ENCODE measurements around the gene PPP2R3B.
"Not testable (repeated sequence)": the region's sequence is repeated elsewhere in the genome, so short reads cannot be mapped to it uniquely, and the experiment has no call there.

PPP2R3B gene, protein sequence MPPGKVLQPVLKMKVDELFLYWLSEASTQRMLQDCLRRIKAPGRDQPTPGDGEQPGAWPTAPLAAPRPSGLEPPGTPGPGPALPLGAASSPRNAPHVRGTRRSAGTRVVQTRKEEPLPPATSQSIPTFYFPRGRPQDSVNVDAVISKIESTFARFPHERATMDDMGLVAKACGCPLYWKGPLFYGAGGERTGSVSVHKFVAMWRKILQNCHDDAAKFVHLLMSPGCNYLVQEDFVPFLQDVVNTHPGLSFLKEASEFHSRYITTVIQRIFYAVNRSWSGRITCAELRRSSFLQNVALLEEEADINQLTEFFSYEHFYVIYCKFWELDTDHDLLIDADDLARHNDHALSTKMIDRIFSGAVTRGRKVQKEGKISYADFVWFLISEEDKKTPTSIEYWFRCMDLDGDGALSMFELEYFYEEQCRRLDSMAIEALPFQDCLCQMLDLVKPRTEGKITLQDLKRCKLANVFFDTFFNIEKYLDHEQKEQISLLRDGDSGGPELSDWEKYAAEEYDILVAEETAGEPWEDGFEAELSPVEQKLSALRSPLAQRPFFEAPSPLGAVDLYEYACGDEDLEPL

DNA sequence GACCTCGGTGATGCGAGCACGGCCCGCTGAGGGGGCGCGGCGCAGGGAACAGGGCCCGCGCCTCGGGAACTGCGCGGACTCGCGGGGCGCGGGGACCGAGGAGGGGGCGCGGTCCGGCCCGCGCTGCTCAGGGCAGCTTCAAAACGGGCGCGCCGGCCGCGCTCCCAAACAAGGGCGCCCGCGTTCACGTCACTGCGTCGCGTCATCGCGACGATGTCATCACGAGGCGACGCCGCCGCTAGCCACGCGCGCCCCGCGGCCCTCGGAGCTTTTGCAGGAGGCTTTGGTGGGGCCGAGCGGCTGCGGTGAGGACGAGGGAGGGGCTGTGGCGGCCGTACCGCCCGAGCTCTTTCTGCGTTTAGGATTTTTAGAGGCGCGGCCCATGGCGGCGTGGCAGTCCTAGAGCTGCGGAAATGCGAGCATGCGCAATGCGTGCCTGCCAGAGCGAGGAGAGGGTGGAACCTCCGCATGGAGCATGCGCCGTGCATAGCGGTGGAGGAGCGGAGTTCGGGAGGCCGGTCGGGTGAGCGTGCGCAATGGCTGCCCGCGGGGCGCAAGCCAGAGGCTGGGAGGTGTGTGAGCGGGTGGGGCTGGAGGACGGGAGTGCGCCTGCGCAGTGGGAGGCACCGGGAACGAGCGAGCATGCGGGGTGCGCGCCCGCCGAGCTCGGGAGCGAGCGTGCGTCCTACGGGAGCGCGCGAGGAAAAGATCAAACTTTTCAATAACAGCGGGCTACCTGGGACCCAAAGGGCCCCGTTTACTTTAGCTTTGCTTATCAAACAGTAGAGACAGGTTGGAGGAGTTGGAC, at the start of gene PPP2R3B:
Gene PPP2R3B, minus strand, starts transcription at position 140 of the 808 bp plus-strand sequence. CDS start 216 bp downstream, outside the sequence.
- DNase-seq: no peak

DNA sequence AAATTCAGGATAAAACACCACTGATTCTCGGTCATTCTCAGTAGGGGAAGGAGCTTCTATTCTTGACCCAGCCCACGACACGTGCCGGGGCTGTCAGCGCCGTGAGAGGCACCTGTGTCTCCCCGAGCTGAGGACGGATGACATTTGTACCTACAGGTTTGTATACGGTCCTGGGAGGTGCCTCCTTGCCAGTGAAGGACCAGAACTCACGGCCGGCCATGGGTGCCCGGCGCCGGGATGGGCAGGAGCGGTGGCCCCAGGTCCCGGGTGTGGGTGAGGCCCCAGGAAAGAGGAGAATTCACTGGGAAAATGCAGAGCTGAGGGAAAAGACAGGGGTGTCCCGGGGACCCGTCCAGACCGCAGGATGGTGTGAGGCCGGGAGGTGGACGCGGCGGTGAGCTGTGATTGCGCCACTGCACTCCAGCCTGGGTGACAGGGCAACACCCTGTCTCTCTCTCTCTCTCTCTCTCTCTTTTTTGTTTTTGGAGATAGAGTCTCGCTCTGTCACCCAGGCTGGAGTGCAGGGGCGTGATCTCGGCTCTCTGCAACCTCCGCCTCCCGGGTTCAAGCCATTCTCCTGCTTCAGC, 48.9 kb upstream of the PPP2R3B start:
- no peak for DNase-seq

DNA sequence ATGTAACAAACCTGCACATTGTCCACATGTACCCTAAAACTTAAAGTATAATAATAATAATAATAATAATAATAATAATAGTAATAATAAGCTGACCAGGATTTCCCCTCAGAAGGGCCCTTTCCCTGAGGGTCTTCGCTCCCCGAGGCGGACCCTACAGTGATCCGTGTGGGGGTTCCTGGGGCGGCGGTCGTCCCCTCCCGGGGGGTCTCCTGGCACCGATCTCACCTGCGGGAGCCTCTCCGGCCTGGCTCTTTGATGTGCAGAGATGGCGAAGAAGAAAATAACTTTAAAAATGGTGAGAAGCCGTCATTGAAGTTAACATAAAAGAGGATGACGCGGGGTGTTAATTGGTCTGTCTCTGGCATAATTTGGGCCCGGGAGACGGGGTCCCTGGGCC, 48.2 kb upstream of the PPP2R3B start:
- DNase-seq: no peak

DNA sequence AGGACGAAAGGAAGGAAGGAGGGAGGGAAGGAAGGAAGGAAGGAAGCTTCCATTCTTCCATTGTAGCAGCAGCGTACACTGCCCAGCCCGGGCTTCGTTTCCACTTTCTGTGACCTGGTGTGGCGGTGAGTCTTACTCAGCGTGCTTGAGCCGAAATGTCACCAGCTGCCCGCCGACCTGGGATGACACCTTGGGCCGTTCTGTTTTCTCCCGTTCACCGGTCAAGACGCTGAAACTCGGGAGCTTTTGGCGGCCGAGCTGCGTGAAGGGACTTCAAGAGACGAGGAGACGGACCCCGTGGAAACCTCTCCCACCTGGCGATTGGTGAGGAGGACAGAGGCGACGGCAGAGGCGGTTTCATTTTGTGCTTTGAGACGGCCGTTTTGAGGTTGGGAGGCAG, 47.1 kb upstream of the PPP2R3B start:
- DNase-seq: no peak

DNA sequence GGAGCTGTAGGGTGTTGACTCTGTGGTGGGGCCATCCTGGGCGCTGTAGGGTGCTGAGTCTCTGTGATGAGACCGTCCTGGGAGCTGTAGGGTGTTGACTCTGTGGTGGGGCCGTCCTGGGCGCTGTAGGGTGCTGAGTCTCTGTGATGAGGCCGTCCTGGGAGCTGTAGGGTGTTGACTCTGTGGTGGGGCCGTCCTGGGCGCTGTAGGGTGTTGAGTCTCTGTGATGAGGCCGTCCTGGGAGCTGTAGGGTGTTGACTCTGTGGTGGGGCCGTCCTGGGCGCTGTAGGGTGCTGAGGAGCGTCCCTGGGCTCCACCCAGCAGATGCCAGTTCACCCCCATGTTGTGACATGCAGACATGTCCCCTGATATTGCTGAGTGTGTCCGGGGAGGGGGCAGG, 46.0 kb upstream of the PPP2R3B start:
- DNase-seq: not testable (repeated sequence)

DNA sequence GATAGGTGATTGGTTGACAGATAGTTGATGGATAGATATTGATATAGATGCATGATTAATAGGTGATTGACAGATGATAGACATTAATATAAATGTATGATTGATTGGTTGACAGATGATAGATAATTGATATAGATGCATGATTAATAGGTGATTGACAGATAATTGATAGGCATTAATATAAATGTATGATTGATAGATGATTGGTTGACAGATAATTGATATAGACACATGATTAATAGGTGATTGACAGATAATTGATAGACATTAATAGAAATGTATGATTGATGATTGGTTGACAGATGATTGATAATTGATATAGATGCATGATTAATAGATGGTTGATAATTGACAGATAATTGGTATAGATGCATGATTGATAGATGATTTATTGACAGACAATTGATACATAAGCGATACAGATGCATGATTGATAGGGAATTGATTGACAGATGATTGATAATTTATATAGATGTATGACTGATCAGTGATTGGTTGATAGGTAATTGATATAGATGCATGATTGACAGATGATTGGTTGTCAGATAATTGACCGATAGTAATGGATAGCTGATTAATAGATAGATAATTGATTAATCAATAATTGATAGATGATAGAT, 44.9 kb upstream of the PPP2R3B start:
- DNase-seq: no peak

DNA sequence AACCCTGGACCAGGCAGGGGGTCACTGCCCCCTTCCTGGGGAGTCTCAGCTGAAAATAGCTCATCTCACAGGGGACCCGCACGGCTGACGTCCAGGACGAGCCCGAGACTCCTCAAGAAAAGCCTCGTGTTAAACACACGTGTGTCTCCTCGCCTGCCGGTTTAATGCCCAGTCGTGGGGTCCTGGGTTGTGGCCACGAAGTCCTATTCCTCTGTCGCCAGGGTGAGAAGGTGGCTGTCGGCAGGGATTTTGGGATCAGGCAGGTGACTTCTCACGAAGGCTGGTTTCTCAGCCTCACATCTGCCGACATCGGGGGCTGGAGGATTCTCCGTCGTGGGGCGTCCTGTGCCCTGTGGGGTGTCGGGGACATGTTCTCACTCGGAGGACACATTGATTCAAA, 44.3 kb upstream of the PPP2R3B start:
- no peak for DNase-seq

DNA sequence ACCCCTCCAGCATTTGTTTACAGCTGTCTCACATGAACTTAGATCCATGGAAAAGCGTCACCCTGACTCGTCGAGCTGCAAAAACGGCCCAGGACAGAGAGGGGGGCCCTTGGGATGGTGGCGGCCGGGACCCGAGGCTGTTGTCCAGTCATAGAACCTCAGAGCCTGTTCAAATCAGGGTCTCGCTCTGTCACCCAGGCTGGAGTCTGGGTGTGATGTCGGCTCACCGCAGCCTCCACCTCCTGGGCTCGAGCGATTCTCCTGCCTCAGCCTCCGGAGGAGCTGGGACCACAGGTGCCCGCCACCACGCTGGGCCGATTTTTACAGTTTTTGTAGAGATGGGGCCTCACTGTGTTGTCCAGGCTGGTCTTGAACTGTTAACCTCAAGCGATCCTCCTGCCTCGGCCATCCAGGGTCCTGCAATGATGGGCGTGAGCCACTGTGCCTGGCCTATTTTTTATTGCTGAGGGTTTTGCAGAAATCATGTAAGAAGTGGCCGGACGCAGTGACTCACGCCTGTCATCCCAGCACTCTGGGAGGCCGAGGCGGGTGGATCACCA, 42.6 kb upstream of the PPP2R3B start:
- no peak for DNase-seq

DNA sequence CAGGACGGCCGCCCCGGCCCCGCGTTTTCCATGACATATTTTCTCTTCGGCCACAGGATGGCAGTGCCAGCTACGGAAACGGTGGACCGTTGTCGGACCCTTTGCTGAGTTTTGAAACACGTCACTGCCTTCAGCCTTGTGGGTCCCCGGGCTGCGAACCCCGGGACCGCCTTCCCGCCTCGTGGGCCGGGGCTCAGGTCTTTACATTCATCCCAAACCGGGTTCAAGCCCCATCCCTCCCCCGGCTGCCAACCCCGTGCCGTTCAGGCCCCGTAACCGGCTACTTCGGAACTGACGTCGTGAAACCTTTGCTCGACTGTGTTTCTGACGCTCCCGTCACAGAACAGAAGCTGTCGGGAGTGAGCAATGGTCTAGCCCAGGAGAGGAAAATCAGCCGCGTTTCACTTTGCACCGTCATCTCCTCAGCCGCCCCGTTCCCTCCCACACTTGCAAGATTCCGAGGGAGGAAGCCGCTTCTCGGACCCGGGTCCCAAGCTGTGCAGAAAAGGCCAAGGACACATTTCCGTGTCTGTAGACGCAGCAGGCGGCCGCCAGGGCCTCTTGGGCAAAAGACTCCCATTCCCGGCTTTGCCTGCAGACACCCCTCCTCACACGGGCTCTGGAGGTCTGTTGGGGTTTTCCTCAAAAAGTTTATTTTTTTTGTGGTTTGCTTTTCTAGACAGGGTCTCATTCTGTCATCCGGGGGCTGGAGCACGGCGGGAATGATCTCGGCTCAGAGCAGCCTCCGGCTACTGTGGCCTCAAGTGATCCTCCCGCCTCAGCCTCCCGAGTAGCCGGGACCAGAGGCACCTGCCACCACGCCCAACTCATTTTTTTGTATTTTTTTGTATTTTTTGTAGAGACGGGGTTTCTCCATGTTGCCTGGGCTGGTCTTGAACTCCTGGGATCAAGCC, 41.4 kb upstream of the PPP2R3B start:
- DNase-seq: no peak

DNA sequence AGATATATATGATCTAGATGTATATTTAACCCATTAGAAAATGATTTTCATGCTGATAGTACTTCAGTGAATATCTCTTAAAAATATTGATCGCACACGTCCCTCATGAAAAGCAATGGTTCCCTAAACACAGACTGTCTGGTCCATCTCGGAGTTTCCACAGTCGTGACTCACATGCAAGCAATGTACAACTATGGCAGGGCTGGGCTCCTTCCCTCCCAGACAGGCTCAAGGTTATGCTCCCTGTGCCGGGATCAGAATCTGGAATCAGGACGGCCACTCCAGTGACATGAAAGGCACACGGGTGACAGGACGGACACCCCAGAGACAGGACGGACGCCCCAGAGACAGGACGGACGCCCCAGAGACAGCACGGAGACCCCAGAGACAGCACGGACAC, 40.2 kb upstream of the PPP2R3B start:
- DNase-seq: no peak

DNA sequence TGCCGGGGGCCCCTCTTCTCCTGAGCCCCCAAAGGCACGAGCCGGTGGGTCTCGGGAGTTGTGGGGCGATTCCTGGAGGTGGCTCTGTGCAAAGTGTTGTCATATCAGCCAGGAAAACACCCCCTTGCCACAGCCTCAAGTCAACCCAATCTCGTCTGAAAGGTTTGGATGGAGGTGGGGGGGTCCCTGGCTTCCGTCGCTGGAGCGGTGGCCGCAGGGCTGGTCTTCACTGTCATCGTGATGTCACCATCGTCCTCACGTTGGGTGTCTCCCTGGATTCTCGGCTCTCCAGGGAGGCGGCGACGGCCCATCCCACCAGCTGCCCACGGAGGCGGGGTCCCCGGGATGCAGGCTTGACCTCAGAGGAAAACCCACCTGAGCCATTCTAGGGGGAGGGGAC, 38.3 kb upstream of the PPP2R3B start:
- no peak for DNase-seq

DNA sequence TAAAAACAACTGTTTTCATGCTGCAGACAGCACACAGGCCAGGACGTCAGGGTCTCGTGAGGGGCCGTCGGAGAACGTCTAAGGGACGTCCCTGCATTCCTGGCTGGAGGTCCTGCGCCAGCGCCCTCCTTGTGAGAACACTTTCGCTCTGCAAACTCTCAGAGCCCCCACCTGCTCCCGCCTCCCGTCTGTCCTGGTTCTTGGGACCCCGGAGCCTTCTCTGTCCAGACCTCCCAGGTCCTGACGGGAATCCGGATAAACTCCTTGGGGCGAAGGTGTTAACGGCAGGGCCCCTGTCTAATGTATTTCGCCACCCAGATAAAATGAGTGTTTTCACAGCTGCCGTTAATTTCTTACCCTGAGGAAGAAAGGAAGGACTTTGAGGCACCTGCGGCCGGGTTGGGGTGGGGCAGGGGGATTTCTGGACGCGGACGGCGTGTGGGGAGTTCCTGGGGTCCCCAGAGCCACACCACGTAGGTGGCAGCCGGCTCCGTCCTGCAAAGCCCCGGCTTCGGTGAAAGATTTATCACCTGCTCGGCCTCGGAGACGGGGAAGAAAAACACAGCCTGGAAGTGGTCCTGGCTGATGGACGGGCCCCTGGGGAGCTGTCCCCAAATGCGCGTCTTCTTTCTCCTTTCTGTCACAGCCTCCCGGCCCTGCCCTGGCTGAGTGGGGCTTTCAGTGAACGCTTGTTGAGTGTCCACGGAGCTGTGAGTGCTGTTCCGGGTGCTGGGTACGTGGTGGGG, 35.1 kb upstream of the PPP2R3B start:
- DNase-seq: no peak

DNA sequence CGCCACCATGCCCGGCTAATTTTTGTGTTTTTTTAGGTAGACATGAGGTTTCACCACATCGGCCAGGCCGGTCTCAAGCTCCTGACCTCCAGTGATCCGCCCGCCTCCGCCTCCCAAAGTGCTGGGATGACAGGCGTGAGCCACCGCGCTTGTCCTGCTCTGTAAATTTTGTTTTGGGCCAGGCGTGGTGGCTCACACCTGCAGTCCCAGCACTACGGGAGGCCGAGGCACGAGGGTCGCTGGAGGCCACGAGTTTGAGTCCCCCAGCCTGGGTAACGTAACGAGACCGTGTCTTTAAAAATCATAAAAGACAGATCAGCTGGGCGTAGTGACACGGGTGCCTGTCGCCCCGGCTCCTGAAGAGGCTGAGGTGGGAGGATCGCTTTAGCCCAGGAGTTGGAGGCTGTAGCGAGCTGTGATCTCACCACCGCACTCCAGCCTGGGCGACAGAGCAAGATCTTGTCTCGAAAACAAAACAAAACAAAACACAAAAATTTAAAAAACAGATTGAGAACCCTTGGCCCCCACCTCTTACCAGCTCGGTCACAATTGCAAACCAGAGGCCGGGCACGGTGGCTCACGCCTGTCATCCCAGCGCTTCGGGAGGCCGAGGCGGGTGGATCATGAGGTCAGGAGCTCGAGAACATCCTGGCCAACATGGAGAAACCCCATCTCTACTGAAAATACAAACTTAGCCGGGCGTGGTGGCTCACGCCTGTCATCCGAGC, 34.0 kb upstream of the PPP2R3B start:
- DNase-seq: no peak

DNA sequence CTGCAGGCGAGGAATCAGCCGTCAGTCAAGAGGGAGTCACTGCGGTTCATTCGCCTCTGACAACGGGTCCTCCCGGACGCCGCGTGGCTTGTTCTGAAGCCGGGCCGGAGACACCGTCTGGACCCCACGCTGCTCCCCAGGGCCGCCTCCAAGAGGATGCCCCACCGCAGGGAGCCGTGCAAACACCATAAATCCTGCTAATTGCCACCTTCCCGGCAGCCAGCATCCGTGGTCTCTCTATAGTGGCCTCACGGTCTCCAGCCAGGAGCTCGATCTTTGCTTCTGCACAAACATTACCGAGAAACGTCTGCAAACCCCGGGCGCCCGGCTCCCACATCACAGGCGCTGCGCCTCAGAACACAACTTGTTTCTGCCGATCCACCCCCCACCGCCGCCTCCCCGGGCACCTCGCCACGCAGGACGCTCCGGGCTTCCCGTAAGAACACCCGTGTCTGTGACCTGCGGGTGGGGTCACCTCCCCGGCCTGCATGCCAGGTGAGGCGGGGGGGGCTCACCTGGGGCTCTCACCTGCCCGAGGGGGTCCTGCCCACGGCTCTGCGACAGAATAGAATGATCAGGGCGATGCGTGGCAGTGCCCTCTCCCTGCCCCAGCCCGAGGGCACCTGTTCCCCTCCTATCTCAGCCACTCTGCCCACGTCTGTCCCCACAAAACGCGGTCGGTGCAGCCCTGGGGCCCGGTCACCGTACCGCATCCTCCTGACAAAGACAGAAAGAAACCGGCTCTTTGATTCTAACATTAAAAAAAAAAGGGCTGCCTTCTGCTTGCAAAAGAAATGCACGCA, 32.4 kb upstream of the PPP2R3B start:
- DNase-seq: no peak

DNA sequence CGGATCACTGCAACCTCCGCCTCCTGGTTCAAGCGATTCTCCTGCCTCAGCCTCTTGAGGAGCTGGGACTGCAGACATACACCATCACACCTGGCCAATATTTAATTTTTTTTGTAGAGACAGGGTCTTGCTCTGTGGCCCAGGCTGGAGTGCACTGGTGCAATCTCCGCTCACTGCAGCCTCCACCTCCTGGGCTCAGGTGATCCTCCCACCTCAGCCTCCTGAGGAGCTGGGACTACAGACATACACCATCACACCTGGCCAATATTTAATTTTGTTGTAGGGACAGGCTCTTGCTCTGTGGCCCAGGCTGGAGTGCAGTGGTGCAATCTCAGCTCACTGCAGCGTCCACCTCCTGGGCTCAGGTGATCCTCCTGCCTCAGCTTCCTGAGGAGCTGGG, 28.8 kb upstream of the PPP2R3B start:
- not testable (repeated sequence) for DNase-seq

DNA sequence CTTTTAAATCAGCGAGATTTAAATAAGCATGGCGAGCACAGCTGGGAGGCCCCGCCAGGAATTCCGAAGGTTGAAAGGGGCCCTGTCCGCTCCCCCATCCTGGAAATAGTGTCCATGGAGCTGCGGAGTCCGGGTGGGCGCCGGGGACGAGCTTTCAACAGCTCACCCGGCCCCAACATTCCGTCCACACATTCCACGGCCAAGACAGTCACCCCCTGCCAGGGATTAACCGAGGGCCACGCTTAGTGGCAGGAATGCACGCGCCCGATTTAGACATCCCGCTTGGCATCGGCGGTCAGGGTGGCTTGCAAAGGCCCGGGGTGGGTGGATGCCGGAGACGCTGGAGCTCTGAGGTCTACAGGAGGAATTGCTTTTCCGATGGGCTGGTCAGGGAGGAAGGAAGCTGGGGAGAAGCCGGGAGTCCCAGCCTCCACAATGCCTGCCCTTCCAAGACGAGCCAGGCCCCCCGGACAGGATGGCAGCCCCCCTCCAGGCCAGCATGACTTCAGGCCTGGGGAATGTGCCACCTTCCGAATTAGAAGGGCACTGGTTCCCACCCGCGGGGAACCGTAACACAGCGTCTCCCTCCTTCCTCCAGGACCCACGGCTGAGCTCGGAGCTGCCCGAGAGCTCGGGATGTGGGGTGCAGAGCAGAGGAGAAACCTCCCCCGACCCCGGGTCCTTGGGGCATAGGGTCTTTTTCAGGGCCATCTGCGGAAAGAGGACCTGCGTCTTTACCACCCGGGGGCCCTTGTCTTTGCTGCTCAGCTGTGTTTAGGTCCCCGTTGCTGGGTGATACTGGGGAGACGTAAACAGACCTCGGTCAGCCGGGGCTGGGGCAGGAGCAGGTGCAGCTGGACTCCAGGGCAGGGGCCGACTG, 26.9 kb upstream of the PPP2R3B start:
- no peak for DNase-seq

DNA sequence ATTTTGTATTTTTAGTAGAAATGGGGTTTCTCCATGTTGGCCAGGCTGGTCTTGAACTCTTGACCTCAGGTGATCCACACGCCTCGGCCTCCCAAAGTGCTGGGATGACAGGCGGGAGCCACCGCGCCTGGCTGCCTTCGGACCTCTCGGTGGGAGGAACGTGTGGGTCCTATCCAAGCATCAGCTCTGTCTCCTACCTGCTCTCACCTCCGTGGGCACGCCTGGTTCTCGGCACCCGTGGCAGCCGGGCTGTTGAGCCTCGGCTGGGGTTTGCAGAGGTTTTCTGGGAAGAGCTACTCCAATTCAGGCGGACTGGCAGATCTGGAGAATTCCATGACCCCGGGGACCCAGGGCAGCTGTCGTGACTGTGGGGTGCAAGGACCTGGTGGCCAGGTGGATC, 23.6 kb upstream of the PPP2R3B start:
- DNase-seq: no peak

DNA sequence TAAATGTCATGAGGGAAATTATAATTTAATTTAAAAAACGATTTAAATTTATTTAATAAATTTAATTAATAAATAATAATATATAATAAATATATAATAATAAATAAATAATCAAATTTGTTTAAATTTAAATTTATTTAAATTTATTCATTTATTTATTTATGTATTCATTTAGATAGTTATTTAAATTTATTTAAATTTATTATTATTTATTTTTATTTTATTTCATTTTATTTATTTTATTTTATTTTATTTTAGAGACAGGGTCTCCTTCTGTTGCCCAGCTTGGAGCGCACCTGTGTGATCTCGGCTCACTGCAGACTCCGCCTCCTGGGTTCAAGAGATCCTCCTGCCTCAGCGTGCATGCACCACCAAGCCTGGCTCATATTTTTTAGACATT, 18.4 kb upstream of the PPP2R3B start:
- DNase-seq: no peak

Measured in NCI-H446 (cell line).